Measurements from ENCODE around the gene VIT.

- TF ChIP-seq, protein P1, sequence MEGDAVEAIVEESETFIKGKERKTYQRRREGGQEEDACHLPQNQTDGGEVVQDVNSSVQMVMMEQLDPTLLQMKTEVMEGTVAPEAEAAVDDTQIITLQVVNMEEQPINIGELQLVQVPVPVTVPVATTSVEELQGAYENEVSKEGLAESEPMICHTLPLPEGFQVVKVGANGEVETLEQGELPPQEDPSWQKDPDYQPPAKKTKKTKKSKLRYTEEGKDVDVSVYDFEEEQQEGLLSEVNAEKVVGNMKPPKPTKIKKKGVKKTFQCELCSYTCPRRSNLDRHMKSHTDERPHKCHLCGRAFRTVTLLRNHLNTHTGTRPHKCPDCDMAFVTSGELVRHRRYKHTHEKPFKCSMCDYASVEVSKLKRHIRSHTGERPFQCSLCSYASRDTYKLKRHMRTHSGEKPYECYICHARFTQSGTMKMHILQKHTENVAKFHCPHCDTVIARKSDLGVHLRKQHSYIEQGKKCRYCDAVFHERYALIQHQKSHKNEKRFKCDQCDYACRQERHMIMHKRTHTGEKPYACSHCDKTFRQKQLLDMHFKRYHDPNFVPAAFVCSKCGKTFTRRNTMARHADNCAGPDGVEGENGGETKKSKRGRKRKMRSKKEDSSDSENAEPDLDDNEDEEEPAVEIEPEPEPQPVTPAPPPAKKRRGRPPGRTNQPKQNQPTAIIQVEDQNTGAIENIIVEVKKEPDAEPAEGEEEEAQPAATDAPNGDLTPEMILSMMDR (conservative IDR thresholded peaks at IDR 0.05 in 1 of 2, IDR thresholded peaks at IDR 0.05 in 1 of 2; ENCODE audit: extremely low read depth in 1 of 2, insufficient read depth in 1 of 2, low read depth in 1 of 2, low read length in 2 of 2), result no peak
- TF ChIP-seq EZH2 (IDR thresholded peaks at IDR 0.05; ENCODE audit: borderline replicate concordance, low read length), result no peak
Measured at GRCh38 chr2:36824273-36824672, 127.8 kb downstream of the VIT start.
